ENCODE measurements around the gene HOXA3.

Gene HOXA3

GRCh38 chr7:27189997-27190748, 37.8 kb upstream of the HOXA3 start:
- POLR2A ChIA-PET, result no interaction called here
- DNase-seq (ENCODE audit: low read depth, low spot score), result no peak
- no peak overlapping the region for H3K4me3 ChIP-seq (ENCODE audit: low read depth, low read length)
- TF ChIP-seq CTCF (IDR thresholded peaks at IDR 0.05; ENCODE audit: insufficient read depth, low read length, missing control alignments), result no peak
- CTCF ChIA-PET, result interaction anchor here (1.2 to 2.4 kb wide), 6 partner anchors 8 to 906 kb away, joined by 3 to 11 read pairs (median 6); partner anchors contain the start of gene HOXA13

GRCh38 chr7:27189295-27189996, 37.1 kb upstream of the HOXA3 start:
- ChIA-PET CTCF (interaction anchor here (1.2 to 2.4 kb wide), 5 partner anchors 8 to 888 kb away, joined by 3 to 11 read pairs (median 6); partner anchors contain the start of gene HOXA13), POLR2A (no interaction called here)
- DNase-seq (ENCODE audit: low read depth, low spot score), result no peak
- no peak for TF ChIP-seq CTCF (IDR thresholded peaks at IDR 0.05; ENCODE audit: insufficient read depth, low read length, missing control alignments)
- H3K4me3 ChIP-seq (ENCODE audit: low read depth, low read length), result no peak overlapping the region

GRCh38 chr7:27188386-27189294, 36.3 kb upstream of the HOXA3 start:
- H3K4me3 ChIP-seq (ENCODE audit: low read depth, low read length), result no peak overlapping the region
- no peak for TF ChIP-seq CTCF (IDR thresholded peaks at IDR 0.05; ENCODE audit: insufficient read depth, low read length, missing control alignments)
- POLR2A ChIA-PET, result no interaction called here
- CTCF ChIA-PET, result interaction anchor here (1.8 to 2.4 kb wide), 2 partner anchors 10 kb away, joined by 7 to 10 read pairs; no protein-coding TSS in a partner anchor
- DNase-seq (ENCODE audit: low read depth, low spot score), result no peak

GRCh38 chr7:27187475-27188385, 35.3 kb upstream of the HOXA3 start:
- CTCF ChIA-PET, result interaction anchor here (1.0 to 3.5 kb wide), 6 partner anchors 8 to 874 kb away, joined by 3 to 51 read pairs (median 8); no protein-coding TSS in a partner anchor
- TF ChIP-seq CTCF (IDR thresholded peaks at IDR 0.05; ENCODE audit: insufficient read depth, low read length, missing control alignments), result no peak
- POLR2A ChIA-PET, result no interaction called here
- no peak for DNase-seq (ENCODE audit: low read depth, low spot score)
- H3K4me3 ChIP-seq (ENCODE audit: low read depth, low read length), result no peak overlapping the region

GRCh38 chr7:27186668-27187474, 34.5 kb upstream of the HOXA3 start:
- TF ChIP-seq CTCF (IDR thresholded peaks at IDR 0.05; ENCODE audit: insufficient read depth, low read length, missing control alignments), result no peak
- DNase-seq (ENCODE audit: low read depth, low spot score), result no peak
- ChIA-PET CTCF (interaction anchor here (1.0 to 3.5 kb wide), 7 partner anchors 8 to 875 kb away, joined by 3 to 51 read pairs (median 7); no protein-coding TSS in a partner anchor), POLR2A (no interaction called here)
- H3K4me3 ChIP-seq (ENCODE audit: low read depth, low read length), result no peak overlapping the region

Data from AG04449 (cell line).